GM23338 (cell line): ENCODE measurements around the gene CASP2. TPM values are rescaled to one million over a fixed set of nuclear protein-coding genes. Genes with fewer than 3 reads are reported as not detected.

Source experiments
- ATAC-seq: fragments of 200-7000 bp; cut with Tn5 transposase; 3 replicates; pipeline ENCODE4 v1.9.1; 2020
- DNase-seq: peaks from one replicate; pipeline ENCODE4 v3.0.0-alpha.2; 2015; ENCODE audit warnings: low spot score
- H2AFZ ChIP-seq: fragments of 200-600 bp; sonication (generic); 2 replicates; pipeline ENCODE4 v1.8.0; 2016; ENCODE audit warnings: antibody characterized with exemption, mild to moderate bottlenecking, moderate library complexity
- H3F3A ChIP-seq: fragments of 200-600 bp; sonication (generic); replicated peaks from 2 replicates; pipeline ENCODE4 v1.8.0; 2017; ENCODE audit warnings: antibody characterized with exemption, mixed run types, low read depth
- H3K27ac ChIP-seq: fragments of 200-600 bp; sonication (generic); 2 replicates; pipeline ENCODE4 v1.6.1; 2016; ENCODE audit warnings: low read depth
- H3K27me3 ChIP-seq: fragments of 200-600 bp; sonication (generic); 2 replicates; pipeline ENCODE4 v1.8.0; 2016; ENCODE audit warnings: mild to moderate bottlenecking, mixed run types, moderate library complexity; ENCODE audit not compliant: insufficient read depth
- H3K36me3 ChIP-seq: fragments of 200-600 bp; sonication (generic); 2 replicates; pipeline ENCODE4 v1.8.0; 2016; ENCODE audit warnings: mild to moderate bottlenecking; ENCODE audit not compliant: insufficient read depth
- H3K4me1 ChIP-seq: fragments of 200-600 bp; sonication (generic); 2 replicates; pipeline ENCODE4 v1.8.0; 2016; ENCODE audit warnings: mild to moderate bottlenecking, moderate library complexity; ENCODE audit not compliant: insufficient read depth
- H3K4me2 ChIP-seq: fragments of 200-600 bp; sonication (generic); 2 replicates; pipeline ENCODE4 v1.7.1; 2017; ENCODE audit warnings: mixed run types
- H3K4me3 ChIP-seq: fragments of 200-600 bp; sonication (generic); 2 replicates; pipeline ENCODE4 v1.6.1; 2016; ENCODE audit warnings: mixed run types
- H3K79me2 ChIP-seq: fragments of 200-600 bp; sonication (generic); replicated peaks from 2 replicates; pipeline ENCODE4 v1.8.0; 2017; ENCODE audit warnings: mild to moderate bottlenecking; ENCODE audit not compliant: insufficient read depth
- H3K9me2 ChIP-seq: fragments of 200-600 bp; sonication (generic); 2 replicates; pipeline ENCODE4 v1.8.0; 2017; ENCODE audit not compliant: insufficient read depth
- H4K20me1 ChIP-seq: fragments of 200-600 bp; sonication (generic); replicated peaks from 2 replicates; pipeline ENCODE4 v1.8.0; 2017; ENCODE audit warnings: mild to moderate bottlenecking; ENCODE audit not compliant: insufficient read depth
- H3K27ac Mint-ChIP-seq: 2 replicates; pipeline ENCODE4 v1.8.0; 2020; ENCODE audit warnings: inconsistent platforms, mild to moderate bottlenecking, moderate library complexity, mixed read lengths
- H3K27me3 Mint-ChIP-seq: 3 replicates; pipeline ENCODE4 v1.8.0; 2022; ENCODE audit warnings: low read depth, mild to moderate bottlenecking, moderate library complexity, mixed read lengths, inconsistent platforms; ENCODE audit not compliant: insufficient read depth, poor library complexity
- H3K36me3 Mint-ChIP-seq: 3 replicates; pipeline ENCODE4 v1.8.0; 2021; ENCODE audit warnings: low read depth, mild to moderate bottlenecking, inconsistent platforms, moderate library complexity, mixed read lengths
- H3K4me1 Mint-ChIP-seq: 3 replicates; pipeline ENCODE4 v1.8.0; 2020; ENCODE audit warnings: mild to moderate bottlenecking, inconsistent platforms, mixed read lengths
- H3K4me3 Mint-ChIP-seq: 3 replicates; pipeline ENCODE4 v1.8.0; 2021; ENCODE audit warnings: moderate library complexity, mild to moderate bottlenecking, inconsistent platforms, mixed read lengths
- H3K9me3 Mint-ChIP-seq: 3 replicates; pipeline ENCODE4 v1.8.0; 2020; ENCODE audit warnings: moderate library complexity, mild to moderate bottlenecking, inconsistent platforms, mixed read lengths
- CREB1 ChIP-seq: fragments of 250-450 bp; sonication (Bioruptor Pico); IDR thresholded peaks from 2 replicates; pipeline ENCODE4 v1.5.0; 2020; ENCODE audit warnings: low read depth, mild to moderate bottlenecking, moderate library complexity
- EZH2phosphoT487 ChIP-seq: fragments of 200-600 bp; sonication (generic); IDR thresholded peaks from one replicate; pipeline ENCODE4 v1.8.1; 2018; ENCODE audit warnings: antibody characterized with exemption; ENCODE audit not compliant: unreplicated experiment
- JUNB ChIP-seq: IDR thresholded peaks from one replicate; pipeline ENCODE4 v1.6.1; 2016; ENCODE audit warnings: antibody characterized with exemption; ENCODE audit not compliant: unreplicated experiment
- NANOG ChIP-seq: IDR thresholded peaks from 2 replicates; pipeline ENCODE4 v1.6.1; 2016; ENCODE audit warnings: antibody characterized with exemption, borderline replicate concordance
- POLR2AphosphoS5 ChIP-seq: IDR thresholded peaks from 2 replicates; pipeline ENCODE4 v1.6.1; 2016; ENCODE audit warnings: antibody characterized with exemption, low read depth
- STAT1 ChIP-seq: IDR thresholded peaks from one replicate; pipeline ENCODE4 v1.6.1; 2016; ENCODE audit warnings: antibody characterized with exemption; ENCODE audit not compliant: unreplicated experiment
- ZNF331 ChIP-seq: fragments of 250-450 bp; sonication (Bioruptor Pico); IDR thresholded peaks from 2 replicates; pipeline ENCODE4 v1.5.0; 2020; ENCODE audit warnings: low read depth, mild to moderate bottlenecking, moderate library complexity
- polyA plus RNA-seq: library from polyadenylated mRNA; unstranded; fragments of >200 nt; fragmentation: Nextera tagmentation; extraction: Ambion mirVana; gene quantifications from 2 replicates; pipeline ENCODE4 v1.2.1, GENCODE V29; 2016
- total RNA-seq: library from RNA; depleted of rRNA; stranded (reverse); fragments of >200 nt; shearing (Covaris generic); gene quantifications from 2 replicates; pipeline ENCODE4 v1.2.3, GENCODE V29; 2014
- TF ChIP-seq, protein P1 (sequence below), 2 experiments: fragments of 200-600 bp in 1 of 2; sonication (generic) in 1 of 2; conservative IDR thresholded peaks; 2 replicates each; pipeline versions ENCODE4 v1.5.1 to v1.6.1; 2016 to 2017; ENCODE audit warnings: antibody characterized with exemption in 2 of 2, low read depth in 2 of 2, mild to moderate bottlenecking in 2 of 2, moderate library complexity in 1 of 2
- TF ChIP-seq, protein P2 (sequence below): IDR thresholded peaks from 2 replicates; pipeline ENCODE4 v1.6.1; 2016; ENCODE audit warnings: antibody characterized with exemption
- TF ChIP-seq, protein P3 (sequence below): fragments of 250-450 bp; sonication (Bioruptor Pico); IDR thresholded peaks from 2 replicates; pipeline ENCODE4 v1.5.0; 2020; ENCODE audit warnings: mild to moderate bottlenecking, moderate library complexity

Gene CASP2
- total and polyA plus RNA-seq, 2 experiments from 2014 or later = 17.7 to 21.8 TPM

DNA sequence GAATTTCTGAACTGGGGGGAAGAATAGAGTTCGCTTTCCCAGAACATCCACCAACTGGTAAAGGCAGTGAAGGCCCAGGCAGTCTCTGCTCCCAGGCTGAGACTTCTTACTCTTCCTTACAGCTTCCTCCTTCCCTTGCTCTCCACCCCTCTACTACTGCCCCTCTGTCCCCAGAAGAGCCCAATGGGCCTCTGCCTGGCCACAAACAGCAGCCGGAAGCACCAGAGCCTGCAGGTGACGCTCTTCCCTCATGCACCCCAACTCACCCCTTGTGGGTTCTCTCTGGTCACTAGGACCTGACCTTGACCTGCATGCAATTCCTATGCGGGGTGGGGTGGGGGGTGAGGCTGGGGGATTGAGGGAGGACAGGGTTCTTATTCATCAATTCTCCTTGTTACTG, 57.9 kb downstream of the CASP2 start:
- Histone ChIP-seq H3K9me2 (no peaks in the 10 kb centered on the region), H3K27ac (no peak overlapping the region), H3K4me1 (peaks cover 23% of the 10 kb centered on the region), H3K36me3 (no peaks in the 10 kb centered on the region), H4K20me1 (no peaks in the 10 kb centered on the region), H3K4me2 (peak overlapping the region; percentile 87), H3K4me3 (peak overlapping the region; percentile 52), H3F3A (0 out of 2 replicates have a peak, but pooled peaks cover 8% of the 10 kb centered on the region), H3K27me3 (no peaks in the 10 kb centered on the region; the same call in 1 of the 2 replicates), H3K79me2 (no peaks in the 10 kb centered on the region), H2AFZ (peak overlapping the region; percentile 68; the same call in 1 of the 2 replicates)
- Mint-ChIP-seq H3K9me3 (peaks cover 6% of the 10 kb centered on the region; the same call in 1 of the 3 replicates), H3K27ac (no peak overlapping the region), H3K4me1 (peaks cover 22% of the 10 kb centered on the region), H3K36me3 (peaks cover 4% of the 10 kb centered on the region; the same call in 2 of the 3 replicates), H3K4me3 (peak overlapping the region; percentile 79), H3K27me3 (peaks cover 23% of the 10 kb centered on the region)
- DNase-seq = peak; percentile 56
- TF ChIP-seq EZH2phosphoT487 = no peak
- TF ChIP-seq CREB1 = no peak
- TF ChIP-seq, protein P1, sequence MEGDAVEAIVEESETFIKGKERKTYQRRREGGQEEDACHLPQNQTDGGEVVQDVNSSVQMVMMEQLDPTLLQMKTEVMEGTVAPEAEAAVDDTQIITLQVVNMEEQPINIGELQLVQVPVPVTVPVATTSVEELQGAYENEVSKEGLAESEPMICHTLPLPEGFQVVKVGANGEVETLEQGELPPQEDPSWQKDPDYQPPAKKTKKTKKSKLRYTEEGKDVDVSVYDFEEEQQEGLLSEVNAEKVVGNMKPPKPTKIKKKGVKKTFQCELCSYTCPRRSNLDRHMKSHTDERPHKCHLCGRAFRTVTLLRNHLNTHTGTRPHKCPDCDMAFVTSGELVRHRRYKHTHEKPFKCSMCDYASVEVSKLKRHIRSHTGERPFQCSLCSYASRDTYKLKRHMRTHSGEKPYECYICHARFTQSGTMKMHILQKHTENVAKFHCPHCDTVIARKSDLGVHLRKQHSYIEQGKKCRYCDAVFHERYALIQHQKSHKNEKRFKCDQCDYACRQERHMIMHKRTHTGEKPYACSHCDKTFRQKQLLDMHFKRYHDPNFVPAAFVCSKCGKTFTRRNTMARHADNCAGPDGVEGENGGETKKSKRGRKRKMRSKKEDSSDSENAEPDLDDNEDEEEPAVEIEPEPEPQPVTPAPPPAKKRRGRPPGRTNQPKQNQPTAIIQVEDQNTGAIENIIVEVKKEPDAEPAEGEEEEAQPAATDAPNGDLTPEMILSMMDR (conservative IDR thresholded peaks at IDR 0.05; ENCODE audit: low read depth in 2 of 2) = peak; percentile 41 to 84
- ATAC-seq = peak; percentile 52

DNA sequence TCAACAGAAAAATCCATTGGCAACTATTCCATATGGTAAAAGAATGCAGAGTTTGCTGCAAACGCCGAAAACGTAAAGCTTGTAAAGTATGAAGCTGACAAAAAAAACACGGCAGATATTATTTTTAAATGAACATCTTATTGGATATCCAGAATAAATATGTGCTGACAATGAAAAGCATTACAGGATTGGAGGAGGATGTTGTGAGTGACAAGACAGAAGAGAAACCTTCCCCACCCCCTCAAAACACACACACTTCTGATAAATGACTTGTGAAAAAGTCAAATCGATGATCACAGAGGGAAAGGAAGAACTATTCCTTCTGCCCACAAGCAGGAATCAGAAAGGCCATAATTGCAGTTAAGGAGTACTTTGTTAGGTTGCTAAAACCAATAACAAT, 59.8 kb downstream of the CASP2 start:
- Mint-ChIP-seq H3K4me1 (peaks cover 38% of the 10 kb centered on the region), H3K4me3 (no peak overlapping the region), H3K27ac (no peak overlapping the region), H3K9me3 (peaks cover 6% of the 10 kb centered on the region; the same call in 1 of the 3 replicates), H3K27me3 (peaks cover 23% of the 10 kb centered on the region), H3K36me3 (peaks cover 4% of the 10 kb centered on the region; the same call in 2 of the 3 replicates)
- Histone ChIP-seq H3K79me2 (no peaks in the 10 kb centered on the region), H3K4me2 (no peak overlapping the region), H3K36me3 (no peaks in the 10 kb centered on the region), H3K4me1 (peaks cover 23% of the 10 kb centered on the region), H3K4me3 (no peak overlapping the region), H3F3A (0 out of 2 replicates have a peak, but pooled peaks cover 8% of the 10 kb centered on the region), H2AFZ (no peak overlapping the region), H3K27ac (no peak overlapping the region), H3K27me3 (no peaks in the 10 kb centered on the region; the same call in 1 of the 2 replicates), H4K20me1 (no peaks in the 10 kb centered on the region), H3K9me2 (no peaks in the 10 kb centered on the region)
- TF ChIP-seq JUNB (no peak), ZNF331 (no peak), CREB1 (no peak), NANOG (no peak), STAT1 (no peak), EZH2phosphoT487 (no peak), POLR2AphosphoS5 (no peak)
- TF ChIP-seq, protein P1 (conservative IDR thresholded peaks at IDR 0.05; ENCODE audit: low read depth in 2 of 2) = no peak
- TF ChIP-seq, protein P2, sequence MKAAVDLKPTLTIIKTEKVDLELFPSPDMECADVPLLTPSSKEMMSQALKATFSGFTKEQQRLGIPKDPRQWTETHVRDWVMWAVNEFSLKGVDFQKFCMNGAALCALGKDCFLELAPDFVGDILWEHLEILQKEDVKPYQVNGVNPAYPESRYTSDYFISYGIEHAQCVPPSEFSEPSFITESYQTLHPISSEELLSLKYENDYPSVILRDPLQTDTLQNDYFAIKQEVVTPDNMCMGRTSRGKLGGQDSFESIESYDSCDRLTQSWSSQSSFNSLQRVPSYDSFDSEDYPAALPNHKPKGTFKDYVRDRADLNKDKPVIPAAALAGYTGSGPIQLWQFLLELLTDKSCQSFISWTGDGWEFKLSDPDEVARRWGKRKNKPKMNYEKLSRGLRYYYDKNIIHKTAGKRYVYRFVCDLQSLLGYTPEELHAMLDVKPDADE = no peak
- TF ChIP-seq, protein P3, sequence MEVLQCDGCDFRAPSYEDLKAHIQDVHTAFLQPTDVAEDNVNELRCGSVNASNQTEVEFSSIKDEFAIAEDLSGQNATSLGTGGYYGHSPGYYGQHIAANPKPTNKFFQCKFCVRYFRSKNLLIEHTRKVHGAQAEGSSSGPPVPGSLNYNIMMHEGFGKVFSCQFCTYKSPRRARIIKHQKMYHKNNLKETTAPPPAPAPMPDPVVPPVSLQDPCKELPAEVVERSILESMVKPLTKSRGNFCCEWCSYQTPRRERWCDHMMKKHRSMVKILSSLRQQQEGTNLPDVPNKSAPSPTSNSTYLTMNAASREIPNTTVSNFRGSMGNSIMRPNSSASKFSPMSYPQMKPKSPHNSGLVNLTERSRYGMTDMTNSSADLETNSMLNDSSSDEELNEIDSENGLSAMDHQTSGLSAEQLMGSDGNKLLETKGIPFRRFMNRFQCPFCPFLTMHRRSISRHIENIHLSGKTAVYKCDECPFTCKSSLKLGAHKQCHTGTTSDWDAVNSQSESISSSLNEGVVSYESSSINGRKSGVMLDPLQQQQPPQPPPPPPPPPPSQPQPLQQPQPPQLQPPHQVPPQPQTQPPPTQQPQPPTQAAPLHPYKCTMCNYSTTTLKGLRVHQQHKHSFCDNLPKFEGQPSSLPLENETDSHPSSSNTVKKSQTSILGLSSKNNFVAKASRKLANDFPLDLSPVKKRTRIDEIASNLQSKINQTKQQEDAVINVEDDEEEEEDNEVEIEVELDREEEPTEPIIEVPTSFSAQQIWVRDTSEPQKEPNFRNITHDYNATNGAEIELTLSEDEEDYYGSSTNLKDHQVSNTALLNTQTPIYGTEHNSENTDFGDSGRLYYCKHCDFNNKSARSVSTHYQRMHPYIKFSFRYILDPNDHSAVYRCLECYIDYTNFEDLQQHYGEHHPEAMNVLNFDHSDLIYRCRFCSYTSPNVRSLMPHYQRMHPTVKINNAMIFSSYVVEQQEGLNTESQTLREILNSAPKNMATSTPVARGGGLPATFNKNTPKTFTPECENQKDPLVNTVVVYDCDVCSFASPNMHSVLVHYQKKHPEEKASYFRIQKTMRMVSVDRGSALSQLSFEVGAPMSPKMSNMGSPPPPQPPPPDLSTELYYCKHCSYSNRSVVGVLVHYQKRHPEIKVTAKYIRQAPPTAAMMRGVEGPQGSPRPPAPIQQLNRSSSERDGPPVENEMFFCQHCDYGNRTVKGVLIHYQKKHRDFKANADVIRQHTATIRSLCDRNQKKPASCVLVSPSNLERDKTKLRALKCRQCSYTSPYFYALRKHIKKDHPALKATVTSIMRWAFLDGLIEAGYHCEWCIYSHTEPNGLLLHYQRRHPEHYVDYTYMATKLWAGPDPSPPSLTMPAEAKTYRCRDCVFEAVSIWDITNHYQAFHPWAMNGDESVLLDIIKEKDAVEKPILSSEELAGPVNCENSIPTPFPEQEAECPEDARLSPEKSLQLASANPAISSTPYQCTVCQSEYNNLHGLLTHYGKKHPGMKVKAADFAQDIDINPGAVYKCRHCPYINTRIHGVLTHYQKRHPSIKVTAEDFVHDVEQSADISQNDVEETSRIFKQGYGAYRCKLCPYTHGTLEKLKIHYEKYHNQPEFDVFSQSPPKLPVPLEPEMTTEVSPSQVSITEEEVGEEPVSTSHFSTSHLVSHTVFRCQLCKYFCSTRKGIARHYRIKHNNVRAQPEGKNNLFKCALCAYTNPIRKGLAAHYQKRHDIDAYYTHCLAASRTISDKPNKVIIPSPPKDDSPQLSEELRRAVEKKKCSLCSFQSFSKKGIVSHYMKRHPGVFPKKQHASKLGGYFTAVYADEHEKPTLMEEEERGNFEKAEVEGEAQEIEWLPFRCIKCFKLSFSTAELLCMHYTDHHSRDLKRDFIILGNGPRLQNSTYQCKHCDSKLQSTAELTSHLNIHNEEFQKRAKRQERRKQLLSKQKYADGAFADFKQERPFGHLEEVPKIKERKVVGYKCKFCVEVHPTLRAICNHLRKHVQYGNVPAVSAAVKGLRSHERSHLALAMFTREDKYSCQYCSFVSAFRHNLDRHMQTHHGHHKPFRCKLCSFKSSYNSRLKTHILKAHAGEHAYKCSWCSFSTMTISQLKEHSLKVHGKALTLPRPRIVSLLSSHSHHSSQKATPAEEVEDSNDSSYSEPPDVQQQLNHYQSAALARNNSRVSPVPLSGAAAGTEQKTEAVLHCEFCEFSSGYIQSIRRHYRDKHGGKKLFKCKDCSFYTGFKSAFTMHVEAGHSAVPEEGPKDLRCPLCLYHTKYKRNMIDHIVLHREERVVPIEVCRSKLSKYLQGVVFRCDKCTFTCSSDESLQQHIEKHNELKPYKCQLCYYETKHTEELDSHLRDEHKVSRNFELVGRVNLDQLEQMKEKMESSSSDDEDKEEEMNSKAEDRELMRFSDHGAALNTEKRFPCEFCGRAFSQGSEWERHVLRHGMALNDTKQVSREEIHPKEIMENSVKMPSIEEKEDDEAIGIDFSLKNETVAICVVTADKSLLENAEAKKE = no peak
- DNase-seq (no peak), ATAC-seq (no peak)
